Measurements from ENCODE around the gene PIM2. TPM values are rescaled to one million over a fixed set of nuclear protein-coding genes. Genes with fewer than 3 reads are reported as not detected.

The PIM2 gene
- total and polyA plus RNA-seq, 2 of the 13 experiments (the other 11 are each of a cell fraction or from before 2014, with no cell fraction given): 14.4 to 15.8 TPM

DNA sequence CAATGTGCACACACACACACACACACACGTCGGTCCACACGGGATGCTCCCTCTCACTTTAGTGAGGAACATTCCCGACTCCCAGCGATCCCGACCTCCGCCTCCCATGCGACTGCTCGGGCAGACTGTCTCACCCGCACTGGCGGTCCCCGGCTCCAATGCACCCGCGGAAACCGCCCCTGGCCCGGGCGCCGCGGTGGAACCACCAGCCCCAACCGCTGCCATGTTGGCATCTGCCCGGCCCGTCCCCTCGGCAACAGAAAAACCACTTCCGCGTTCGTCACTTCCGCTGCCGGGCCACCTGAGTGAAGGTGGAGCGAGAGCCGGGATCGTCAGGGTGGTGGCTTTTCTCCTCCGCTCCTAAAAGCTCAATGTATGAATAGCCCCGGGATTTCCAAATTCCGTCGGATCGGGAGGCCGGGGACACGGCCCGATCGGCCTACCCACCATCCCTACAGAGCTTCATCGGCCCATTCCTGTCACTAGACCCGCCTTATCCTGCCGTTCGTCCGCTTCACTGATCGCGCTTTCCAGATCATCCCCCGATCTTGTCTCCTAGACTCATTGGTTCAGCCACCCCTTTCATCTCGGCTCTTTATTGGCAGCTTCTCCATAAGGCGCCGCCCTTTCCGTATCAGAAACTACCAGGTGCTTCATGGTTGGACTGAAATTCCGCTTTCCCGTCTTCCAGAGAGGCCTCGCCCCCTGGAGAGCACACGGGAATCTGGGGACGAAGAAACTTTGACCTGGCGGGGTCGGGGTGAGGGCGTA, 7.2 kb downstream of the PIM2 start, which contains the start of gene SLC35A2:
SLC35A2 (minus strand) TSS at position 235 of the 771 bp plus-strand sequence; CDS start at position 225, 10 bp downstream.
- in situ Hi-C loops (cut with HindIII; ENCODE audit: extremely low pct_ligation_motif_present, low pct_unique_long_range_greater_than_20kb): no loop called here
- peak within 1 kb of the TSS; percentile 79 to 82 (median 81) for H3K4me3 ChIP-seq (replicated peaks in 1 of 3; ENCODE audit: insufficient read depth in 1 of 3, low read depth in 2 of 3, low read length in 3 of 3)
- H3K4me2 ChIP-seq (ENCODE audit: low read depth, low read length): peak within 1 kb of the TSS; percentile 81
- CTCF ChIA-PET (ENCODE audit: low intra/inter-chr PET ratio, low total read pairs): no interaction called here
- peaks cover 18% of the 10 kb centered on the region for H3K79me2 ChIP-seq (ENCODE audit: insufficient read depth, low read length)
- WGBS (ENCODE audit: low lambda C conversion rate): under 1% methylated on average over 34 of the region's 60 CpGs
- peak within 1 kb of the TSS; percentile 83 for H3K9ac ChIP-seq (ENCODE audit: insufficient read depth, low read depth, low read length)
- BruUV-seq (replicated peaks): no TSS peak
- no peaks in the 10 kb centered on the region; a peak in 1 of 5 replicates for H3K27me3 ChIP-seq (ENCODE audit: control insufficient read depth in 1 of 2, insufficient read depth in 2 of 2, low read length in 2 of 2)
- ATAC-seq (peak; percentile 89), DNase-seq (ENCODE audit: low spot score) (peak; percentile 85), FAIRE-seq (peak; percentile 97)
- H3K4me1 ChIP-seq (ENCODE audit: insufficient read depth, low read length): peaks cover 35% of the 10 kb centered on the region
- POLR2A ChIA-PET: interaction anchor here (0.7 to 3.1 kb wide), 8 partner anchors 14 to 279 kb away, joined by 3 to 42 read pairs (median 4); partner anchors contain the start of genes HDAC6, PQBP1 and TIMM17B
- H3K27ac ChIP-seq (ENCODE audit: extremely low read length, insufficient read depth, low read length): peak within 1 kb of the TSS; percentile 81
- no peaks in the 10 kb centered on the region for H4K20me1 ChIP-seq (ENCODE audit: insufficient read depth, low read length)
- intact Hi-C loops (cut with micrococcal nuclease; ENCODE audit: unreplicated experiment): loop anchor here (10.0 kb wide), 1 partner anchor 147 kb away; the partner anchor contains the start of gene GLOD5
- no peak within 1 kb of the TSS for H2AFZ ChIP-seq (ENCODE audit: low read length)
- peaks cover 2 to 17% of the 10 kb centered on the region in 2 experiments; a peak in 2 of 5 replicates for H3K36me3 ChIP-seq (replicated peaks in 1 of 2; ENCODE audit: control insufficient read depth in 1 of 2, insufficient read depth in 2 of 2, low read length in 2 of 2)
- H3K9me3 ChIP-seq (ENCODE audit: low read length): no peaks in the 10 kb centered on the region
- TF ChIP-seq YEATS2 (CRISPR knock-in tag; IDR thresholded peaks at IDR 0.05; ENCODE audit: borderline replicate concordance): 0 out of 2 replicates have a peak, but pooled peaks have one; percentile 48
- 0 out of 2 replicates have a peak, but pooled peaks have one; percentile 30 for TF ChIP-seq SALL1 (CRISPR knock-in tag; IDR thresholded peaks at IDR 0.05)
- peak; percentile 65; the same call in 1 of the 2 replicates for TF ChIP-seq TAF1 (CRISPR knock-in tag; IDR thresholded peaks at IDR 0.05)
- TF ChIP-seq, protein P1, sequence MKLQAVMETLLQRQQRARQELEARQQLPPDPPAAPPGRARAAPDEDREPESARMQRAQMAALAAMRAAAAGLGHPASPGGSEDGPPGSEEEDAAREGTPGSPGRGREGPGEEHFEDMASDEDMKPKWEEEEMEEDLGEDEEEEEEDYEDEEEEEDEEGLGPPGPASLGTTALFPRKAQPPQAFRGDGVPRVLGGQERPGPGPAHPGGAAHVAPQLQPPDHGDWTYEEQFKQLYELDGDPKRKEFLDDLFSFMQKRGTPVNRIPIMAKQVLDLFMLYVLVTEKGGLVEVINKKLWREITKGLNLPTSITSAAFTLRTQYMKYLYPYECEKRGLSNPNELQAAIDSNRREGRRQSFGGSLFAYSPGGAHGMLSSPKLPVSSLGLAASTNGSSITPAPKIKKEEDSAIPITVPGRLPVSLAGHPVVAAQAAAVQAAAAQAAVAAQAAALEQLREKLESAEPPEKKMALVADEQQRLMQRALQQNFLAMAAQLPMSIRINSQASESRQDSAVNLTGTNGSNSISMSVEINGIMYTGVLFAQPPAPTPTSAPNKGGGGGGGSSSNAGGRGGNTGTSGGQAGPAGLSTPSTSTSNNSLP (IDR thresholded peaks at IDR 0.05; ENCODE audit: low read depth, low read length): 0 out of 2 replicates have a peak, but pooled peaks have one; percentile 7
- peak; percentile 37; the same call in 1 of the 2 replicates for TF ChIP-seq PHF21A (CRISPR knock-in tag; IDR thresholded peaks at IDR 0.05)
- TF ChIP-seq ZNF547 (CRISPR knock-in tag; IDR thresholded peaks at IDR 0.05): 0 out of 2 replicates have a peak, but pooled peaks have one; percentile 26
- TF ChIP-seq RFX1 (IDR thresholded peaks at IDR 0.05): peak; percentile 70
- TF ChIP-seq, protein P2, sequence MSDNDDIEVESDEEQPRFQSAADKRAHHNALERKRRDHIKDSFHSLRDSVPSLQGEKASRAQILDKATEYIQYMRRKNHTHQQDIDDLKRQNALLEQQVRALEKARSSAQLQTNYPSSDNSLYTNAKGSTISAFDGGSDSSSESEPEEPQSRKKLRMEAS (IDR thresholded peaks at IDR 0.05): peak; percentile 53
- TF ChIP-seq HIVEP1 (CRISPR knock-in tag; IDR thresholded peaks at IDR 0.05): no peak
- TF ChIP-seq ZNF687 (CRISPR knock-in tag; IDR thresholded peaks at IDR 0.05): peak; percentile 72
- TF ChIP-seq HDAC2 (CRISPR knock-in tag; IDR thresholded peaks at IDR 0.05): peak; percentile 35; the same call in 1 of the 2 replicates
- 0 out of 2 replicates have a peak, but pooled peaks have one; percentile 34 for TF ChIP-seq CBFB (CRISPR knock-in tag; IDR thresholded peaks at IDR 0.05)
- 0 out of 2 replicates have a peak, but pooled peaks have one; percentile 54 for TF ChIP-seq ZNF619 (CRISPR knock-in tag; IDR thresholded peaks at IDR 0.05)
- peak; percentile 48; the same call in 1 of the 2 replicates for TF ChIP-seq HOXA3 (CRISPR knock-in tag; IDR thresholded peaks at IDR 0.05)
- no peak for TF ChIP-seq CENPT (CRISPR knock-in tag; IDR thresholded peaks at IDR 0.05; ENCODE audit: low read depth)
- peak; percentile 77 for TF ChIP-seq ZEB1 (IDR thresholded peaks at IDR 0.05; ENCODE audit: insufficient replicate concordance, low read depth)
- TF ChIP-seq POLR2AphosphoS2 (IDR thresholded peaks at IDR 0.05; ENCODE audit: low read depth, low read length): 0 out of 2 replicates have a peak, but pooled peaks have one; percentile 62
- TF ChIP-seq POLR2G (IDR thresholded peaks at IDR 0.05; ENCODE audit: low read depth, low read length): peak; percentile 69
- no peak for TF ChIP-seq MXD4 (CRISPR knock-in tag; IDR thresholded peaks at IDR 0.05)

All from HepG2 (cell line).